Hepatocyte (in vitro differentiated cells): ENCODE results near the gene EPHA10.

Source experiments
- EZH2phosphoT487 ChIP-seq: fragments of 200-600 bp; sonication (generic); IDR thresholded peaks from one replicate; pipeline ENCODE4 v1.6.1; 2018; ENCODE audit warnings: antibody characterized with exemption, mild to moderate bottlenecking, low read depth, moderate library complexity; ENCODE audit not compliant: unreplicated experiment, severe bottlenecking
- TF ChIP-seq, protein P1 (sequence below): fragments of 200-600 bp; sonication (generic); IDR thresholded peaks from 2 replicates; pipeline ENCODE4 v1.5.1; 2016; ENCODE audit warnings: antibody characterized with exemption, mild to moderate bottlenecking; ENCODE audit not compliant: poor library complexity

GRCh38 chr1:37755290-37755689 lies 9.6 kb downstream of the EPHA10 start:
- TF ChIP-seq, protein P1, sequence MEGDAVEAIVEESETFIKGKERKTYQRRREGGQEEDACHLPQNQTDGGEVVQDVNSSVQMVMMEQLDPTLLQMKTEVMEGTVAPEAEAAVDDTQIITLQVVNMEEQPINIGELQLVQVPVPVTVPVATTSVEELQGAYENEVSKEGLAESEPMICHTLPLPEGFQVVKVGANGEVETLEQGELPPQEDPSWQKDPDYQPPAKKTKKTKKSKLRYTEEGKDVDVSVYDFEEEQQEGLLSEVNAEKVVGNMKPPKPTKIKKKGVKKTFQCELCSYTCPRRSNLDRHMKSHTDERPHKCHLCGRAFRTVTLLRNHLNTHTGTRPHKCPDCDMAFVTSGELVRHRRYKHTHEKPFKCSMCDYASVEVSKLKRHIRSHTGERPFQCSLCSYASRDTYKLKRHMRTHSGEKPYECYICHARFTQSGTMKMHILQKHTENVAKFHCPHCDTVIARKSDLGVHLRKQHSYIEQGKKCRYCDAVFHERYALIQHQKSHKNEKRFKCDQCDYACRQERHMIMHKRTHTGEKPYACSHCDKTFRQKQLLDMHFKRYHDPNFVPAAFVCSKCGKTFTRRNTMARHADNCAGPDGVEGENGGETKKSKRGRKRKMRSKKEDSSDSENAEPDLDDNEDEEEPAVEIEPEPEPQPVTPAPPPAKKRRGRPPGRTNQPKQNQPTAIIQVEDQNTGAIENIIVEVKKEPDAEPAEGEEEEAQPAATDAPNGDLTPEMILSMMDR = no peak
- no peak for TF ChIP-seq EZH2phosphoT487
